Endothelial cell of umbilical vein (primary cell): ENCODE results near the gene ATF1. TPM values are rescaled to one million over a fixed set of nuclear protein-coding genes. Genes with fewer than 3 reads are reported as not detected.

Source experiments
- BruUV-seq: library from RNA; stranded (reverse); fragments of 400-500 nt; replicated peaks from 2 replicates; lab custom pipeline; 2021; lab: Mats Ljungman, UMichigan
- CTCF ChIA-PET: fragments of 300-600, 350-600 bp; sonication (Branson Sonifier 250); formaldehyde crosslinking; loops from one replicate; lab custom pipeline; 2021; ENCODE audit warnings: antibody characterized with exemption, inconsistent platforms; lab: Charles Lee
- POLR2A ChIA-PET: fragments of 300-600, 350-600 bp; sonication (Branson Sonifier 250); formaldehyde crosslinking; loops from one replicate; lab custom pipeline; 2021; ENCODE audit warnings: antibody characterized with exemption, inconsistent platforms; lab: Charles Lee
- DNase-seq: peaks from one replicate; pipeline ENCODE4 v3.0.0-alpha.2; 2011; ENCODE audit warnings: low read depth, low spot score
- FAIRE-seq: peaks from 2 replicates; lab custom pipeline; 2011; peaks lifted over from hg19 to GRCh38; lab: Jason Lieb, UNC
- H2AFZ ChIP-seq: 2 replicates; pipeline ENCODE4 v1.6.0; 2012; ENCODE audit warnings: low read depth, low read length, control low read depth, inconsistent platforms
- H3K27ac ChIP-seq: 2 replicates; pipeline ENCODE4 v1.5.1; 2011; ENCODE audit warnings: low read depth, mild to moderate bottlenecking, control low read depth, low read length, moderate library complexity; ENCODE audit not compliant: insufficient read depth
- H3K27me3 ChIP-seq, 2 experiments: 2 replicates each; pipeline versions ENCODE4 v1.6.0 to v1.6.1; 2011; ENCODE audit warnings: low read length in 2 of 2, mixed read lengths in 1 of 2; ENCODE audit not compliant: control insufficient read depth in 2 of 2, insufficient read depth in 2 of 2
- H3K36me3 ChIP-seq, 2 experiments: 2 replicates in 1 of 2; 3 replicates in 1 of 2; pipeline ENCODE4 v1.5.1; 2011; ENCODE audit warnings: low read length in 2 of 2, mild to moderate bottlenecking in 1 of 2, moderate library complexity in 1 of 2; ENCODE audit not compliant: control insufficient read depth in 2 of 2, insufficient read depth in 2 of 2; ENCODE audit errors: extremely low read depth in 1 of 2
- H3K4me1 ChIP-seq: 3 replicates; pipeline ENCODE4 v1.5.1; 2011; ENCODE audit warnings: mild to moderate bottlenecking, low read length; ENCODE audit not compliant: control insufficient read depth, insufficient read depth; ENCODE audit errors: extremely low read depth
- H3K4me2 ChIP-seq: 2 replicates; pipeline ENCODE4 v1.6.1; 2011; ENCODE audit warnings: low read length, control low read depth, mixed read lengths; ENCODE audit not compliant: insufficient read depth
- H3K4me3 ChIP-seq, 3 experiments: fragments of 200-600 bp in 1 of 3; sonication (generic), shearing (Covaris generic) in 1 of 3; replicated peaks in 1 of 3; 2 replicates each; pipeline ENCODE4 v1.5.1; 2011 to 2016; ENCODE audit warnings: control low read depth in 3 of 3, low read length in 3 of 3, mild to moderate bottlenecking in 2 of 3, inconsistent platforms in 1 of 3, low read depth in 1 of 3, moderate library complexity in 1 of 3; ENCODE audit not compliant: insufficient read depth in 1 of 3
- H3K79me2 ChIP-seq: 2 replicates; pipeline ENCODE4 v1.6.0; 2012; ENCODE audit warnings: low read length, inconsistent platforms; ENCODE audit not compliant: control insufficient read depth, insufficient read depth
- H3K9ac ChIP-seq: replicated peaks from 2 replicates; pipeline ENCODE3; 2011; ENCODE audit warnings: low read length, control low read depth; ENCODE audit not compliant: insufficient read depth; ENCODE audit errors: extremely low read depth
- H3K9me1 ChIP-seq: replicated peaks from 3 replicates; pipeline ENCODE4 v1.6.0; 2011; ENCODE audit warnings: mild to moderate bottlenecking, low read length; ENCODE audit not compliant: control insufficient read depth, insufficient read depth; ENCODE audit errors: extremely low read depth
- H3K9me3 ChIP-seq: replicated peaks from 2 replicates; pipeline ENCODE4 v1.5.1; 2012; ENCODE audit warnings: low read length, inconsistent platforms; ENCODE audit not compliant: control insufficient read depth, insufficient read depth
- H4K20me1 ChIP-seq: replicated peaks from 2 replicates; pipeline ENCODE3; 2011; ENCODE audit warnings: mild to moderate bottlenecking, low read length; ENCODE audit not compliant: control insufficient read depth, insufficient read depth; ENCODE audit errors: extremely low read depth
- CTCF ChIP-seq, 2 donors: IDR thresholded peaks; 1 replicate in 1 of 2; 2 replicates in 1 of 2; pipeline ENCODE4 v1.5.1; 2011; ENCODE audit warnings: low read length in 2 of 2, mild to moderate bottlenecking in 2 of 2, moderate library complexity in 2 of 2, control low read depth in 1 of 2, inconsistent platforms in 1 of 2, low read depth in 1 of 2; ENCODE audit not compliant: insufficient read depth in 1 of 2; ENCODE audit errors: extremely low read depth in 1 of 2
- EZH2 ChIP-seq: IDR thresholded peaks from 2 replicates; pipeline ENCODE4 v1.6.1; 2012; ENCODE audit warnings: borderline replicate concordance, low read depth, mild to moderate bottlenecking, moderate library complexity, low read length, inconsistent platforms; ENCODE audit not compliant: severe bottlenecking
- FOS ChIP-seq: IDR thresholded peaks from 2 replicates; pipeline ENCODE4 v1.6.1; 2011; ENCODE audit warnings: mild to moderate bottlenecking, low read length, moderate library complexity, borderline replicate concordance; ENCODE audit not compliant: insufficient read depth
- GATA2 ChIP-seq: IDR thresholded peaks from 2 replicates; pipeline ENCODE4 v1.7.0; 2011; ENCODE audit warnings: low read depth, mild to moderate bottlenecking, moderate library complexity, mixed read lengths, low read length; ENCODE audit not compliant: insufficient read length, insufficient read depth
- JUN ChIP-seq: IDR thresholded peaks from 2 replicates; pipeline ENCODE4 v1.6.1; 2011; ENCODE audit warnings: borderline replicate concordance, low read depth; ENCODE audit not compliant: insufficient read length, insufficient read depth
- MAX ChIP-seq: IDR thresholded peaks from 2 replicates; pipeline ENCODE4 v1.6.1; 2011; ENCODE audit not compliant: insufficient read depth, insufficient read length
- MYC ChIP-seq: IDR thresholded peaks from one replicate; pipeline ENCODE4 v1.6.1; 2011; ENCODE audit warnings: mild to moderate bottlenecking, low read depth, low read length
- POLR2A ChIP-seq: IDR thresholded peaks from 2 replicates; pipeline ENCODE4 v1.6.1; 2012; ENCODE audit warnings: low read depth, mild to moderate bottlenecking, control low read depth, low read length
- POLR2AphosphoS5 ChIP-seq: IDR thresholded peaks from 2 replicates; pipeline ENCODE4 v1.6.1; 2012; ENCODE audit warnings: low read depth, mild to moderate bottlenecking, control low read depth, low read length, moderate library complexity; ENCODE audit not compliant: insufficient read depth
- dilution Hi-C: fragments of 300-500 bp; cut with MboI; formaldehyde crosslinking; loops from one replicate; pipeline ENCODE4 v1.15.0; 2019; ENCODE audit warnings: low sequenced_read_pairs; ENCODE audit not compliant: extremely low pct_ligation_motif_present
- intact Hi-C: fragments of 100-400 bp; cut with micrococcal nuclease; formaldehyde crosslinking; loops from one replicate; pipeline ENCODE4 v1.10.0; 2022
- polyA plus RNA-seq, 4 experiments: library from polyadenylated mRNA; depleted of rRNA in 3 of 4; stranded (reverse) in 3 of 4; unstranded in 1 of 4; fragments of >200 nt; gene quantifications; 2 replicates each; pipeline versions ENCODE4 v1.2.1 to v1.2.3, GENCODE V29; 2011 to 2012; ENCODE audit warnings: missing spikeins in 1 of 4
- total RNA-seq: library from RNA; stranded (reverse); gene quantifications from 2 replicates; pipeline ENCODE4 v1.2.3, GENCODE V29; 2021

Gene ATF1
- total and polyA plus RNA-seq, 2 donors (not counting 3 experiments of a cell fraction or from before 2014, with no cell fraction given) = 14.5 to 26.7 TPM

DNA sequence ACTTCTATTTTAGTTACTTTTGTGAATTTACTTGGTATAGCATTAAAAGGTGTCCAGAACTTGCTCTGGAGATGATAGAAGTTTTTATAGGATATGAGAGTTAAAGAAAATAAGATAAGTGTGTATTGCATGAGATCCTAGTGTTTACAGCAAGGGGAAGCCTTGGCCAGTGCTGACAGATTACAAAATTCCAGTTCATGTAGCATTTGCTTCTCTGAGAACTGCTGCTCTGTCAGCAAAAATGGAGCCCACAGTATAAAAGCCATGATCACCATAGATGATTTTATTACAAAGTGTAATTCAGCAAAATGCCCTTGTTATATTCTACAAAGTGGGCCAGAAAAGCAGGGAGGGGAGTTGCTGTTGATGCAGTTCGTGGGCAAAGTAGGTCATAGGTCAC is 40.0 kb upstream of the ATF1 start:
- BruUV-seq = no TSS peak
- intact Hi-C loops (no loop called here), dilution Hi-C loops (no loop called here)
- ChIA-PET POLR2A (no interaction called here), CTCF (no interaction called here)
- no peak overlapping the region for H3K4me2 ChIP-seq
- DNase-seq (no peak), FAIRE-seq (peak; percentile 42)
- no peak overlapping the region for H3K27ac ChIP-seq
- peaks cover 15 to 39% of the 10 kb centered on the region in 2 experiments for H3K36me3 ChIP-seq
- H4K20me1 ChIP-seq = no peaks in the 10 kb centered on the region
- no peaks in the 10 kb centered on the region for H3K4me1 ChIP-seq
- no peaks in the 10 kb centered on the region for H3K9me1 ChIP-seq
- no peak overlapping the region for H3K9ac ChIP-seq
- TF ChIP-seq GATA2 = no peak
- TF ChIP-seq POLR2A = no peak
- TF ChIP-seq FOS = no peak
- TF ChIP-seq JUN = no peak
- TF ChIP-seq MAX = no peak
- no peak for TF ChIP-seq POLR2AphosphoS5
- no peak for TF ChIP-seq CTCF (IDR thresholded peaks at IDR 0.05; ENCODE audit: extremely low read depth in 1 of 2, insufficient read depth in 1 of 2, low read depth in 1 of 2, low read length in 2 of 2)
- TF ChIP-seq MYC = no peak
- TF ChIP-seq EZH2 = no peak
- no peaks in the 10 kb centered on the region for H3K27me3 ChIP-seq
- no peak overlapping the region for H3K4me3 ChIP-seq
- no peaks in the 10 kb centered on the region for H3K9me3 ChIP-seq
- no peak overlapping the region for H2AFZ ChIP-seq
- no peaks in the 10 kb centered on the region for H3K79me2 ChIP-seq
